Smooth muscle cell of the pulmonary artery (primary cell): ENCODE results near the gene TIMM23. TPM values are rescaled to one million over a fixed set of nuclear protein-coding genes. Genes with fewer than 3 reads are reported as not detected.

Experiments used
- total RNA-seq: library from RNA; depleted of rRNA; stranded (reverse); fragments of >200 nt; gene quantifications from 2 replicates; pipeline ENCODE4 v1.2.3, GENCODE V29; 2014

The TIMM23 gene
- 44.8 and 50.4 TPM in 2 replicates for total RNA-seq

DNA sequence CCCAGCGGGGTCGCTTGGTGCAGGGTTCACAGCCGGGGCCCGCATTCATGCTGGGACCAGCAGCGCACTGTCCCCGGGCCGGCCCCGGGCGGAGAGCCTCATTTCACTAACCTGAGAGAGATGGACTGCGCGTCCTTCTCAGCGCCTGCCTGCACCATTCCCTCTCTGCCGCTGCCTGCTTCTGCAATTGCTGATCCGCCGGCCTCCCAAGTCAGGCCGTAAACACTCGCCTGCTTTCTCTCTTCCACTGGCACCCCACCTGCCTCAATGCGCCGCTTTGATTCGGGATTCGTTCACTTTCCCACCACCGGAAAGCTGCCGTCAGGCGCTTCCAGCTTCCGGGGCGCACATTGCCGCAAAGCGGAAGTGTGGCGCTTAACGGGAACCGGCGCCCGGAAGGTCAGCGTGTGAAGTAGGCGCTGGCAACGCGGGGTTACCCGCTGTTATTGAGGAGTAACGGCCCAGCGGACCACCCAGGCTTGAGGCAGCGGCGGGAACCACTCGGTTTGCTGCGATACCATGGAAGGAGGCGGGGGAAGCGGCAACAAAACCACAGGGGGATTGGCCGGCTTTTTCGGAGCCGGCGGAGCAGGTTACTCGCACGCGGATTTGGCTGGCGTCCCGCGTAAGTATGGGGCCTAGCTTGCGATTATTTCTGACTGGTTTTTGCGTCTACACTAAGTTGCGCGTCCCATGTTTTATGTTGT, at the start of gene TIMM23:
Gene TIMM23 (plus strand): TSS at position 384 of the 707 bp plus-strand sequence. CDS start 136 bp downstream, at position 520.

GRCh38 chr10:46030091-46030937, 58.0 kb downstream of the TIMM23 start, which contains the start of gene NCOA4:
Gene NCOA4 (minus strand): TSS chr10:46030623. CDS start chr10:46016680, 13,943 bp downstream.

GRCh38 chr10:46046261-46046660, 74.0 kb downstream of the TIMM23 start, which contains the start of gene MSMB:
Gene MSMB (minus strand): TSS chr10:46046269. CDS start chr10:46046237, 32 bp downstream.

Other genes with a start within 250 kb of the TIMM23 start
- 30.1 and 39.3 TPM in 2 replicates for gene WASHC2C, start 245.2 kb upstream of the TIMM23 start, total RNA-seq
- 3.2 and 6.2 TPM in 2 replicates for gene AGAP4, start 125.0 kb upstream of the TIMM23 start, total RNA-seq
- gene NCOA4, start 58.1 kb downstream of the TIMM23 start, total RNA-seq = 128 and 150 TPM in 2 replicates
- not detected in 2 replicates for gene MSMB, start 73.8 kb downstream of the TIMM23 start, total RNA-seq